Measurements from ENCODE around the gene THPO. TPM values are rescaled to one million over a fixed set of nuclear protein-coding genes. Genes with fewer than 3 reads are reported as not detected.
"Not testable (repeated sequence)": the region's sequence is repeated elsewhere in the genome, so short reads cannot be mapped to it uniquely, and the experiment has no call there.

The THPO gene
- total RNA-seq, 1 donor from 2014 or later, result 68.1 TPM

GRCh38 chr3:184349563-184350470 is 28.2 kb downstream of the THPO start:
- DNase-seq, result no peak

DNA sequence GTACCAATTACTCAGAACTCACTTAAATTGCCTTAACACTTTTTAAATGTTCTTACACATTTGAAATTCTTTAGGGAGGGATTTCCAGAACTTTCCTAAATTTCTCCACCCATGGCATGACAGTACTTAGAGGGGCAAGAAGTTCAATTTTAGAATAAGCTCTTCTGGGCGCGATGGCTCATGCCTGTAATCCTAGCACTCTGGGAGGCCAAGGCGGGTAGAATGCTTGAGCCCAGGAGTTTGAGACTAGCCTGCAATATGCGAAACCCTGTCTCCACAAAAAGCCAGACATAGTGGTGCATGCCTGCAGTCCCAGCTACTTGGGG is 30.0 kb downstream of the THPO start:
- DNase-seq, result no peak

DNA sequence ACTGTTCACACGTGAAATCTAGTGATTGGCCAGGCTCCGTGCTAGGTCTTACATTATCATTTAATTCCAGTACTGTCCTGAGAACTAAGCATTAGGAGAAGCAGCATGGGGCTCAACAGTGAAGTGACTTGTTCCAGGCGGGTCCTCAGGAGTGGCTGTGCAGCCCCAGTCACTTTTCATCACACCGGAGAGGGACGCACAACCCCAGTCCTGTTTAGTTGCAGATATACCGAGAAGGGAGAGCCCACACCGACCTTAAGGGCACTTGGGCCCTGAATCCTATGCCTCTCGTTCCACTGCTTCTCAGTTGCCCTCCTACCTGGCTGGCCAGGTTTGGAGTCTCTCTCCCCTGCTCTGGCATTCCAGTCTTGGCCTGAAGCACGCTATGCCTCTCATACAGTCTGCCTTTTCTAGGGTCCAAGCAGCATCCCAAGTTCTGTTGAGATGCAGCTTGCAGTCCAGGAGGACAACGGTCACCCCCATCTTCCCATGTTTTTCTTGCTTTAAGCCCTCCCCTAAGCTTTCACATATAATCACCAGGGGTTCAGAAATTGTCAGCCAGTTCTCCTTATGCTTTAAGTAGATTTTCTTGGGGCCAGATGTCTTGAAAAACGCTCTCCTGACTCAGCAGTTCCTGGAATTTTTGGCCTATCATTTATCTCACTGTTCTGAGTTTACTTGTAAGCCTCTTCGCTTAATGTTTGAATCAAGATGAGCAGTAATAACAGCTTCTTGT is 30.5 kb downstream of the THPO start:
- peak; percentile 80 for DNase-seq

DNA sequence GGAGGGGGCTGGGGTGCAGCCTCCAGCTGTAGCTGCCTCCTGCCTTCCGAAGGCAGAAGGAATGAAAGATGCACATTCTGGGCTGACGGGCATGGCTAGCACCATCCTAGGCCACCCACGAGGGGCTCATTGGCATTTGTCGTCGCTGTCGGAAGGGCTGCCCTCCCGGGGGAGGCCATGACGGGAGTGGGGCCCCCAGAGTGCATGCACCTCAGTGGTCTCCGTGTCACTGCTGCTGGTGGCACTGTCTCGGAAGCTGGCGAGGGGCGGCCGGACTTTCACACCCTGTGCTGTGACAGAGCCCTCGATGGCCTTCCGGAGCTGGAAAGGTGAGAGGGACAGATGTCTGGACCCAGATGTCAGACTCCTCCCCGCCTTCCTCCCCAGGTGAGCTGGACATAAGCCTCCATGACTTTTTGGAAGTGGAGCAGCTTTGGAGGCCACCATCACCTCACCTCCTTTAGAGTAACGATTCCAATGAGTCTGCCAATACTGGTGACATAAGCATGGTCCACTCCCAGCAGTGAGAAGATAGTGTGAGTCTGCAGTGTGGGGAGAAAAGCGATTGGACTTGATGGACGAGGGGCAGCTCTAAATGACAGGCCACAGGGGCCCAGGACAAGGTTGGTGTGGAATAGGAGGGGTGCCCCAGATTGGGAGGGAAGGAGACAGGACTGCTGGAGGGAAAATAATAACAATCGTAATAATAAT is 31.4 kb downstream of the THPO start:
- no peak for DNase-seq

DNA sequence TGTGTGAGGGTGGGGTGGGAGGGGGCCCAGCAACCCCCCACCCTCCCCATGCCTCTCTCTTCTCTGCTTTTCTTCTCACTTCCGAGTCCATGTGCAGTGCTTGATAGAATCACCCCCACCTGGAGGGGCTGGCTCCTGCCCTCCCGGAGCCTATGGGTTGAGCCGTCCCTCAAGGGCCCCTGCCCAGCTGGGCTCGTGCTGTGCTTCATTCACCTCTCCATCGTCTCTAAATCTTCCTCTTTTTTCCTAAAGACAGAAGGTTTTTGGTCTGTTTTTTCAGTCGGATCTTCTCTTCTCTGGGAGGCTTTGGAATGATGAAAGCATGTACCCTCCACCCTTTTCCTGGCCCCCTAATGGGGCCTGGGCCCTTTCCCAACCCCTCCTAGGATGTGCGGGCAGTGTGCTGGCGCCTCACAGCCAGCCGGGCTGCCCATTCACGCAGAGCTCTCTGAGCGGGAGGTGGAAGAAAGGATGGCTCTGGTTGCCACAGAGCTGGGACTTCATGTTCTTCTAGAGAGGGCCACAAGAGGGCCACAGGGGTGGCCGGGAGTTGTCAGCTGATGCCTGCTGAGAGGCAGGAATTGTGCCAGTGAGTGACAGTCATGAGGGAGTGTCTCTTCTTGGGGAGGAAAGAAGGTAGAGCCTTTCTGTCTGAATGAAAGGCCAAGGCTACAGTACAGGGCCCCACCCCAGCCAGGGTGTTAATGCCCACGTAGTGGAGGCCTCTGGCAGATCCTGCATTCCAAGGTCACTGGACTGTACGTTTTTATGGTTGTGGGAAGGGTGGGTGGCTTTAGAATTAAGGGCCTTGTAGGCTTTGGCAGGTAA is 32.5 kb downstream of the THPO start:
- DNase-seq, result no peak

GRCh38 chr3:184344579-184345316 is 33.3 kb downstream of the THPO start:
- DNase-seq, result no peak

DNA sequence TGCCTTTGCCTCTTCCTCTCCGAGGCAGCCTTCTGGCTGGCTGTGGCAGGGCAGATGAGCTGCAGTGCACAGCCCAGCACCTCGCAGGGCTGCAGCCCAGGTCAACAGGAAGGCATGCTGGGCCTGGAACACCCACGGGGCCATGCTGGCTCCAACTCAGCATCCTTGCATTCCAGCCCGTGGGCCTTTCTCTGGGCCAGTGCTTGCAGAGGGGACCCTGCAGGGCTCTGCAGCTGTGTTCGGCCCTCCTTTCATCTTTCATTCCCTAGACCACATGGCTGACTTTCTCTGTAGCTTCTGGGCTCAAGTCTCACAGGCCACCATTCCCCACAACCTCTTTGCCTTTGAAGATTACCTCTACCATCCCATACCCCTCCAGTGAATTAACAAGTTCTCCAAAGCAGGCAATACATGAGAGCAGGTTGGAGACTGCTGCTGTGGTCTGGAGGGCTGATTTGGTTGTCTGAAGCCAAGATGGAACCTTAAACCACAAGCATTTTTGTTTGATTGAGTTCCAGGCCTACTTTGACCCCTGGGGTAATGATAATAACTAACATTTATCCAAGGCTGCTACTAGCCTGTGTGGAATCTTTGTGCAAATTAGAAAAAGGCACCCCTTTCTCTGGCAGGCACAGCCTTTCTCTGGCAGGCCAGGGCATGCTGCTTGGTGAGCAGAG is 34.7 kb downstream of the THPO start:
- no peak for DNase-seq

DNA sequence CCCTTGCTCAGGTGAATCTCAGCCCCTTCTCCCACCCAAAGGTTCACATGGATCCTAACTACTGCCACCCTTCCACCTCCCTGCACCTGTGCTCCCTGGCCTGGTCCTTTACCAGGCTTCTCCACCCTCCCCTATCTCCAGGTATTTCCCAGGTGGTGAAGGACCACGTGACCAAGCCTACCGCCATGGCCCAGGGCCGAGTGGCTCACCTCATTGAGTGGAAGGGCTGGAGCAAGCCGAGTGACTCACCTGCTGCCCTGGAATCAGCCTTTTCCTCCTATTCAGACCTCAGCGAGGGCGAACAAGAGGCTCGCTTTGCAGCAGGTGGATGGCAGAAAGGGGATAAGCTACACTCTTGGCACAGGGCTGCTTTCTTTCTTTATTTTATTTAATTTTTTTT is 36.1 kb downstream of the THPO start:
- no peak for DNase-seq

GRCh38 chr3:184339451-184340135 is 38.4 kb downstream of the THPO start:
- DNase-seq, result not testable (repeated sequence)

- DNase-seq, result no peak
Observed at GRCh38 chr3:184339001-184339400, 39.0 kb downstream of the THPO start.

- peak; percentile 69 for DNase-seq
Observed at GRCh38 chr3:184338511-184338945, 39.5 kb downstream of the THPO start.

DNA sequence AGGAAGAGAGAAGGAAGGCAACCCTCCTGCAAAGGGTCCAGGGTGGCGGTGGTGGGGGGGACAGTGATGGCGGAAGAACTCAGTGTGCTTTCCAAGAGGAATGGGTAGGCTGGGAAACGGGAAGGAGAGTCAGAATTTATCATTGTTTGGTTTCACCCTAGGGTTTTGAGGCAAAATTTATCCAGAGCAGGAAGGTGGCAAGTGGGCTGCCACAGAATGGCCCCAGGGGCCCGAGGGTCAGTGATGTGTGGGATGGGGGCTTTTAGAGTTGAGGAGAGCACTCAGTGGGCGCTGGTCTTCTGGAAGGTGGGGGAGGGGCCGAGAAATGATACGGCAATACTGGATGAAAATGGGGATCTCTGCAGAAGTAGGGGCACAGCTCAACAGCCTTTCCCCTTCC is 40.0 kb downstream of the THPO start:
- DNase-seq, result no peak

GRCh38 chr3:184337399-184337714 is 40.6 kb downstream of the THPO start, which contains the start of gene FAM131A:
FAM131A (plus strand) TSS chr3:184337600; CDS start chr3:184337631, 31 bp downstream.
- peak; percentile 71 for DNase-seq

GRCh38 chr3:184336547-184337398 is 41.2 kb downstream of the THPO start:
- peak; percentile 63 for DNase-seq

GRCh38 chr3:184335661-184336546 is 42.1 kb downstream of the THPO start:
- DNase-seq, result peak; percentile 71

DNA sequence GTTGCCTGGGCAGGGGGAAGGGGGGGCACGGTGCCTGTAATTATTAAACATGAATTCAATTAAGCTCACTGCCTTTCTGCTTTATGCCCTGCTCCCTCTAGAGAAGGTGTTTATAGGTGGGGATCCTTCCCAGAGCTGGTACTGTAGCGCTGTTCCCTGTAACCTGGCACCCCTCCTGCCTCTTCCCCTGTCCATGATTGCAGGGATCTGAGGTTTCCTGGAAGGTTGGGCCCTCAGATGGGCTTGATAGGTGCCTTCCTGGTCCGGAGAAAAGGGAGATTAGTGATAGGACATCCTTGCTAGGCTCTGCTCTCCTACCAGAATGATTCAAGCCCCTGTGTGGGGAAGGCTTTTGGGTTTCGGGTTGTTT is 42.7 kb downstream of the THPO start:
- DNase-seq, result no peak

DNA sequence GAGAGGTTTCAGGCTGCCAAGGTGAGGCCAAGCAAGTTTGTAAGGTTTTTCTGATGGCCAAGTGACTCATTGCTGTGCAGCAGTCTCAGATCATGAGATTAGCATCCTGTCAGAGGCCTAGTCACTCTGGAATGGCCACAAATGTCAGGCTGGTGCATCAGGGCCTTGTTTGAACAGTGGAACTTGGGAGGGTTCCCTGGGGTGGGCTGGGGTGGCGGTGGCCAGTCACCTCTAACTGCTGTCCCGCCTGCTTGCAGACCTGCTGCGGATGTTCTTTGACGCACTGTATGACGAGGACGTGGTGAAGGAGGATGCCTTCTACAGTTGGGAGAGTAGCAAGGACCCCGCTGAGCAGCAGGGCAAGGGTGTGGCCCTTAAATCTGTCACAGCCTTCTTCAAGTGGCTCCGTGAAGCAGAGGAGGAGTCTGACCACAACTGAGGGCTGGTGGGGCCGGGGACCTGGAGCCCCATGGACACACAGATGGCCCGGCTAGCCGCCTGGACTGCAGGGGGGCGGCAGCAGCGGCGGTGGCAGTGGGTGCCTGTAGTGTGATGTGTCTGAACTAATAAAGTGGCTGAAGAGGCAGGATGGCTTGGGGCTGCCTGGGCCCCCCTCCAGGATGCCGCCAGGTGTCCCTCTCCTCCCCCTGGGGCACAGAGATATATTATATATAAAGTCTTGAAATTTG is 43.4 kb downstream of the THPO start:
- DNase-seq, result no peak

Measured in skin of body (tissue), 2 donors.